HG03135 (cell line): ENCODE results near the gene REG4.

Experiments used
- ATAC-seq: cut with Tn5 transposase; IDR thresholded peaks from one replicate; pipeline ENCODE4 v1.9.1; 2021; ENCODE audit warnings: mild to moderate bottlenecking, moderate library complexity; ENCODE audit not compliant: unreplicated experiment

The REG4 gene

GRCh38 chr1:119782631-119783325, 28.5 kb downstream of the REG4 start:
- no peak for ATAC-seq

- ATAC-seq, result no peak
These were observed 29.6 kb downstream of the REG4 start for GRCh38 chr1:119781434-119782210.

- no peak for ATAC-seq
These were observed 31.3 kb downstream of the REG4 start for GRCh38 chr1:119779869-119780356.

GRCh38 chr1:119778886-119779560, 32.2 kb downstream of the REG4 start:
- no peak for ATAC-seq

GRCh38 chr1:119778359-119778758, 32.9 kb downstream of the REG4 start:
- ATAC-seq, result no peak

DNA sequence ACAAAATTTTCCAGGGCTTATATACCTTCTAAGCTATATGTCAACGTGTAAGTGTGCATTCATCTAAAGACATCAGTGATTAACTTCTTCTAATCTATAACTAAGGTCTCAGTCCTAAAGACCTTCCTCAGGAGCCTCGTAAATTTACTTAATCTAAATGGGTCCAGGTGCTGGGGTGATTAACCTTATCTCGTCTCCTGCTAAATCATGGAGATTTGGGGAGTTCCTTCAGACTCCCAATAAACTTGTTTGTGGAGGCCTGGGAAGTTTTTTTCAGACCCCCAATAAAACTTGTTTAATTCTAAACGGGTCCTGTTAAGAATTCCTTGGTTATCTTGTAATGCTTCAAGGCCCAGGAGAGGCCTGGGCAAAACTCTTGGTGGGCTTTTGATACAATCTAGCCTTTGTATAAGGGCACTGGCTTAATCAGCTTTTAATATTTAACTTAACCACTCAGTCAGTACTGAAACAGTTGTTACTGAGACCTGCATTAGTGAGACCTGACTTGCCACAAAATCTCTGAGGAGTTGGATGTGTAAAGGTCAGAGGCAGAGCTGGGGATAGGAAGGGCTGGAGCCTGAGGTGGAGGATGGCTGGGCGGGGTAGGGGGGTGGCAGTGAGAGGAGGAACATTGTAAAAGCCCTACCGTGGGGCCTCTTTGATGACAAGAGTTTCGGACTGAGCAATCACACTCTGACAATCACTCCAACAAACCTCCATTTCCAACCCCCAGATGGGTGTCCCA, 36.3 kb downstream of the REG4 start:
- ATAC-seq, result no peak

DNA sequence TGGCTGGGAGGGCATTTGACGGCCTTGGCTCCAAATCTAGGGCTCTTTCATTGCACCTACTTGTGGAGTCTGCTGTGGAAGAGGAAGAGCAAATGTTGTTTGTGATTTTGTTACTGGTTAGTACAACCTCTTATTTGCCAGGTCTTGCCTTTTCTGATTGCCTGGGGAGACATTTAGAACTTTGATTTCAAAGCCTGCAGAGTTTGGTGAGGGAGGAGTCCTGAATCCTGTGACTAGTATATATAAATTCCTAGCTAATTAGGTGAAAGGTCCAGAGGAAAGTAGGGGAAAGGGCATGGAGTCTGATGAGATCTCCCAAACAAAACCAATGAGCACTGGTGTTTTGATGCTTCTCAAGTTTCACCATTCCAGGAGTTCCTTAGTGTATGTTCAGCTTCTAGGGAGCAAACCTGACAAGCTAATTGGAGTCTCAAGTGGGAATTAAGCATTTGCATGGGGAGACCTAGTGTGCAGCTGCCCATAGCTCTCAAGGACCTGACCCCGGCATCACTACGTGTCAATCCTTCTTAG, 37.5 kb downstream of the REG4 start:
- ATAC-seq, result no peak

DNA sequence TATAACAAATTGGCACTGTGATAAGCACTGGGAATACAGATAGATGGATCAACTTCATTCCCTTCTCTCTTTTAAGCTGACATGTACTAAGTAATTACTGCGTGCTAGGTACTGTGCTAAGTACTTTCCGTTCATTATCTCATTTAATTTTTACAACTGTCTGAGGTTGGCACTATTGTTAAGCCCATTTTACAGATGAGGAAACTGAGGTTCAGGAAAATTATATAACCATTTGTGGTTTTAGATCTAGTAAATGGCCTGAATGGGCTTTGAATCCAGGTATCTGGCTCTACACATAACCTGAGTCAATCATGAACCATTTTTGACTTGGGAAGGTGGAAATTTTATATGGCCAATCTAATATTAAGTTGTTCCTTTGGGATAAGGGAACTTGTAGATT, 39.0 kb downstream of the REG4 start:
- no peak for ATAC-seq

DNA sequence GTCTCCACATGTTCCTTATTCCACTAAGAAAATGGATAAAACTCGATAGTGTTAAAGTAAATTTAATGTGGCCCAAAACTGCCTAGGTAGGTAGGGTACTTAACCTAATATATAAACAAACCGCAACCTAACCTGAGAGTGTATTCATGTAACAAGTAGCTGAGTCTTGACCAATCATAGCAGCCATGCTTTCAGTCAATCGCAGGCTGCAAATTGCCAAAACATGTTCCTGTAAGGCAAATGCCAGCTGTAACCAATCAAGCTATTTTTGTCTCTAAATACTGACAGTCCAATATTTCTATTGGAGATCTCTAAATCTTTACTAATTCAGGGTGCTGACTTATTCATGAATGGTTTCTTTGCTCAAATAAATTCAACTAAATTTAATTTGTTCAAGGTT, 39.5 kb downstream of the REG4 start:
- ATAC-seq, result no peak

DNA sequence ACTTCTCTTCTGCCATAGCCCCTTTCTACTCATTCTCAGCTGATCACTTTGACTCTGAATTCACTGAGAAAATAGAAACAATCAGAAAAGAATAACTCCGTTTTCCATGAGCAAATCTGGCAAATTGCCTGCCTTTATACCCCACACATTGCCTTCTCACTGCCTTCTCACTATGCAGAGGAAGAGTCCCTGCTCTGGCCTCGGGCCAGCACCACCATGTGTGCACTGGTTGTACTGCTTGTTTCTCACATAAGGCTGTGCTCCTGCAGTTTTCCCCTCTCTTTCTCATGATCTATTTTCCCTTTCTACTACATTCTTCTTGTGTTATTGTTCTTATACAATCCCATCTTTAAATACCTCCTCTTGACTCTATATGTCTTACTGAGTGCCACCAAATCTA, 40.2 kb downstream of the REG4 start:
- no peak for ATAC-seq

DNA sequence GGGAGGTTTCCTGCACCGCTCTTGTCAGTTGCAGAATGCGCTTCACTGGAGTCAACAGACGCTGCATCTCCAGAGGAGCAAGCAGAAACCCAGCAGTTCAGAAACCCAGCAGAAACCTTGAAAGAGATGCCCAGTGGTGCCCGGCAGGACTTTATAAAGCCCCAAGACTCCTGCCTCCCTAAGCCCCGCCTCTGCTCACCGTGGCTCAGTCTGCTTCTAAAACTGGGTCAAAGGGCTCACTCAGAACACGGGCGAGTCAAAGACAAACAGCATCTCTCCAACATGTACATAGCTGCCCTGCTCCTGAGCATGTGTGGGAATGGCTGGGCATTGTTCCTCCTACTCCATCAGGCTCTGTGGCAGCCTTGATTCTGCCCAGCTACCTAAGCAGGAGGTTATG, 42.5 kb downstream of the REG4 start, which contains the start of gene HMGCS2:
Gene HMGCS2, minus strand, starts transcription at position 128 of the 400 bp plus-strand sequence. Its CDS starts 61 bp downstream, at position 67.
- ATAC-seq, result no peak

DNA sequence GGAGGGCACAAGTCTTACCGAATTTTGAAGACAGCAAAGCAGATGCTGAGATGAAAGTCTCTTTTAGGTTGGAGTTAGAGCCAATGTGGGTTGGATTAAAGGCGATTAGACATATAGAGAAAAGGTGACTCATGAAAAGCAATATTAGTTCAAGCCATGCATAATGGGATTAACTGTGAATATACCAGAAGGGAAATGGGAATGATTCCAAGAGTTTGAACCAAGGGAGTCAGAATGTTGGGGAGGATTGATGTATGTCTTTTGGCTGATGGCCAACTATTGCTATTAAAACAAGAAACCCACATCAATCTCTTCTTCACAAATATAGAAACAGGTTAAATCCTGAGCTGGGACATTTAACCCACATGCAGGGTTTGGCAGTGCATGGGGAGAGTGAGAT, 43.8 kb downstream of the REG4 start:
- no peak for ATAC-seq

- no peak for ATAC-seq
These were observed 44.9 kb downstream of the REG4 start for GRCh38 chr1:119766374-119766794.

GRCh38 chr1:119764220-119764619, 47.0 kb downstream of the REG4 start:
- ATAC-seq, result no peak

GRCh38 chr1:119762953-119763352, 48.3 kb downstream of the REG4 start:
- ATAC-seq, result no peak

DNA sequence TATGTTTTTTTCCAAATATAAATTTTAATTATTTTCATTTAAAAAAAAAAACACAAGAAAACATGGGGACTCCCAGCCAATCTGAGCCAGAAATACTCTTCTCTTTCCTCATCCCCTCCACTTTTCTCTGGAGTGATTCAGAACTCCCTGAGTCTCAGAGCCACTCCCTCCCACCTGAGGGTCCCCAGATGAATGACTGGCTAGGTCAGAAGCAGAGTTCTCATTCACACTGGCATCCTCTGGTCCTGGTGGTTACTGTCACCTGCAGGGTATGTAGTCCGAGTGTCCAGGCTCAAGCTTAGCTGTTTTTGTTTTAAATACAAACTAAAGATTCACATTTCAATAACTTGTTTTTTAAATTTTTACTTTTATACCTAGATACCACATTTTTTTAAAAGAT, 48.9 kb downstream of the REG4 start:
- no peak for ATAC-seq

- no peak for ATAC-seq
These were observed 52.7 kb downstream of the REG4 start for GRCh38 chr1:119758584-119758983.

DNA sequence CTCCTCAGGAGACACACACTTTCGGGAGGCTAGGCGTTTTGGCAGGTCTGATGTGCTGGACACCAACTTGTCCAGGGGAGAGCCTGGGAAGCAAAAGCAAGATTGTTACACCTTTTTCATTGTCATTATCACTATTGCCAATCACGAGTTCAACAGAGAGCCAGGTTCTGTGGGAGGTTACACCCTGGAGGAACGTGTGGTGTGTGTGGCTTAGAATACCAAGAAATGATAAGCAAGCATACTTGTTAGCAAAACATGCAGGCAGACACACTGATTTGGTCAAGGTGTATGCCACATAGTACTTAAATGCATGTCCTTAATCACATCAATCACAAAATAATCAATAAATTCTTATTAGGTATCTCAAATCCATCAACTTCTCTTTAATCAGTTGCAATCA, 58.7 kb downstream of the REG4 start:
- no peak for ATAC-seq

DNA sequence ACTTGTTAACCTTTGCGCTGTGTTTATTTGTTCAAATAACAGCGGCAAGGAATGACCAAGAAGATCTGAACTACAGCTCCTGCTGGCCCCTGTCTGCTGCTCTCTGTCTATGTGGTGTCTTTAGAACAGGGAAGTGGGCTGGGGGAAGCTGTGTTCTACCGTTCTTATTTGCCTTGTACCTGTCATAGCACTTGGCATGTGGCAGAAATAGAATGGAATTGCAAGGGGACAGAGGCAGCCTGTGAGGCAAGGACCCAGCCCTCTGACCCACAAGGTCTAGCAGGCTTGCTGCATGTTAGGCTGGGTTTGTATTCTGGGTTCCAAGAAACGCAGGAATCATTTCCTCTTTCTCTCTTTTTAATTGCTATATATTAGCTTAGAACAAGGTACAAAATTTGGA, 63.2 kb downstream of the REG4 start:
- ATAC-seq, result no peak

- no peak for ATAC-seq
These were observed 63.8 kb downstream of the REG4 start for GRCh38 chr1:119747451-119747850.

DNA sequence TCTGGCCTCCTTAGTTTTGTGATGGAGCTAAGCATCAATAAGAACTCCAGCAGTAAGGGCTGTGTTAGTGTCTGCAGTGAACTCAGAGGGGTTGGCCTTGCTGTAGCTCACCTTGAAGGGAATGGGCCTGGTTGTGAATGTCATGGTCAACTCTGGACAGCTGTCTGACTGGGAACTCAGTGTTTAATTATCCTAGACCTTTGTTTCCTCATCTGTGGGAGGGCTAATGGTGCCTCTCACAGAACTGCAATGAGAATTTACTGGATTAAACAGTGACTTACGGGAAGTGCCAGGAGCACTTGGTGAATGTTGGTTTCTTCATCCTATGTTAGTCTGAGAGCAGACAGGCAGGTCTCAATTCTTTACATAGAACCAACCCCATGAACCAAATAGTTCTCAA, 66.2 kb downstream of the REG4 start:
- no peak for ATAC-seq
